ENCODE data around the gene CLK2. TPM values are rescaled to one million over a fixed set of nuclear protein-coding genes. Genes with fewer than 3 reads are reported as not detected.

Gene CLK2
- total RNA-seq, 1 experiment from 2014 or later: 72.6 TPM

GRCh38 chr1:155301342-155301841 is 28.1 kb upstream of the CLK2 start, which contains the start of gene PKLR:
Gene PKLR (minus strand): TSS chr1:155301438. CDS start chr1:155301395, 43 bp downstream.
- Histone ChIP-seq H3K79me2 (ENCODE audit: insufficient read depth, low read length) (no peaks in the 10 kb centered on the region), H3K36me3 (ENCODE audit: control insufficient read depth in 1 of 2, insufficient read depth in 2 of 2, low read length in 2 of 2) (no peaks in the 10 kb centered on the region), H3K9me3 (ENCODE audit: control insufficient read depth in 1 of 2, insufficient read depth in 1 of 2, low read depth in 1 of 2, low read length in 2 of 2) (no peaks in the 10 kb centered on the region), H3K9ac (ENCODE audit: low read length) (no peak within 1 kb of the TSS), H3K4me1 (ENCODE audit: control insufficient read depth in 1 of 2, insufficient read depth in 2 of 2, low read length in 2 of 2) (peaks cover 0 to 7% of the 10 kb centered on the region in 2 experiments; a peak in 3 of 4 replicates), H4K20me1 (ENCODE audit: insufficient read depth) (no peaks in the 10 kb centered on the region), H3K27ac (ENCODE audit: low read depth, low read length) (no peak within 1 kb of the TSS), H2AFZ (ENCODE audit: low read depth, low read length, poor library complexity, severe bottlenecking) (no peak within 1 kb of the TSS), H3K4me3 (replicated peaks in 1 of 2; ENCODE audit: low read depth in 1 of 2, low read length in 2 of 2) (no peak within 1 kb of the TSS), H3K27me3 (ENCODE audit: insufficient read depth, low read length) (no peaks in the 10 kb centered on the region), H3K9me2 (ENCODE audit: insufficient read depth) (no peaks in the 10 kb centered on the region), H3K4me2 (ENCODE audit: low read length) (no peak within 1 kb of the TSS)
- RAD21 ChIA-PET (ENCODE audit: low non-redundant PET in 1 of 2, low total read pairs in 2 of 2, uncharacterized antibody in 2 of 2, unreplicated experiment in 2 of 2): interaction anchor here in 1 of 2 experiments (0.7 kb wide), 1 partner anchor 343 kb away, joined by 3 read pairs; no protein-coding TSS in a partner anchor
- TF ChIP-seq POLR2AphosphoS5 (IDR thresholded peaks at IDR 0.05; ENCODE audit: low read depth, low read length): no peak
- no peak for TF ChIP-seq SRF (IDR thresholded peaks at IDR 0.05; ENCODE audit: low read depth)
- TF ChIP-seq CEBPB (IDR thresholded peaks at IDR 0.05; ENCODE audit: low read depth): no peak
- TF ChIP-seq, protein P1, sequence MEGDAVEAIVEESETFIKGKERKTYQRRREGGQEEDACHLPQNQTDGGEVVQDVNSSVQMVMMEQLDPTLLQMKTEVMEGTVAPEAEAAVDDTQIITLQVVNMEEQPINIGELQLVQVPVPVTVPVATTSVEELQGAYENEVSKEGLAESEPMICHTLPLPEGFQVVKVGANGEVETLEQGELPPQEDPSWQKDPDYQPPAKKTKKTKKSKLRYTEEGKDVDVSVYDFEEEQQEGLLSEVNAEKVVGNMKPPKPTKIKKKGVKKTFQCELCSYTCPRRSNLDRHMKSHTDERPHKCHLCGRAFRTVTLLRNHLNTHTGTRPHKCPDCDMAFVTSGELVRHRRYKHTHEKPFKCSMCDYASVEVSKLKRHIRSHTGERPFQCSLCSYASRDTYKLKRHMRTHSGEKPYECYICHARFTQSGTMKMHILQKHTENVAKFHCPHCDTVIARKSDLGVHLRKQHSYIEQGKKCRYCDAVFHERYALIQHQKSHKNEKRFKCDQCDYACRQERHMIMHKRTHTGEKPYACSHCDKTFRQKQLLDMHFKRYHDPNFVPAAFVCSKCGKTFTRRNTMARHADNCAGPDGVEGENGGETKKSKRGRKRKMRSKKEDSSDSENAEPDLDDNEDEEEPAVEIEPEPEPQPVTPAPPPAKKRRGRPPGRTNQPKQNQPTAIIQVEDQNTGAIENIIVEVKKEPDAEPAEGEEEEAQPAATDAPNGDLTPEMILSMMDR (IDR thresholded peaks at IDR 0.05 in 2 of 3, conservative IDR thresholded peaks at IDR 0.05 in 1 of 3; ENCODE audit: borderline replicate concordance in 1 of 3, insufficient read depth in 1 of 3, low read depth in 2 of 3, low read length in 2 of 3): no peak
- no peak for TF ChIP-seq ZNF274 (IDR thresholded peaks at IDR 0.05; ENCODE audit: low read depth, low read length)
- DNase-seq (ENCODE audit: low read depth, low spot score): no peak
- intact Hi-C loops (cut with micrococcal nuclease): no loop called here
- ATAC-seq: no peak
- POLR2A ChIA-PET: no interaction called here
- no TSS peak for BruUV-seq (replicated peaks)
- CTCF ChIA-PET: no interaction called here

DNA sequence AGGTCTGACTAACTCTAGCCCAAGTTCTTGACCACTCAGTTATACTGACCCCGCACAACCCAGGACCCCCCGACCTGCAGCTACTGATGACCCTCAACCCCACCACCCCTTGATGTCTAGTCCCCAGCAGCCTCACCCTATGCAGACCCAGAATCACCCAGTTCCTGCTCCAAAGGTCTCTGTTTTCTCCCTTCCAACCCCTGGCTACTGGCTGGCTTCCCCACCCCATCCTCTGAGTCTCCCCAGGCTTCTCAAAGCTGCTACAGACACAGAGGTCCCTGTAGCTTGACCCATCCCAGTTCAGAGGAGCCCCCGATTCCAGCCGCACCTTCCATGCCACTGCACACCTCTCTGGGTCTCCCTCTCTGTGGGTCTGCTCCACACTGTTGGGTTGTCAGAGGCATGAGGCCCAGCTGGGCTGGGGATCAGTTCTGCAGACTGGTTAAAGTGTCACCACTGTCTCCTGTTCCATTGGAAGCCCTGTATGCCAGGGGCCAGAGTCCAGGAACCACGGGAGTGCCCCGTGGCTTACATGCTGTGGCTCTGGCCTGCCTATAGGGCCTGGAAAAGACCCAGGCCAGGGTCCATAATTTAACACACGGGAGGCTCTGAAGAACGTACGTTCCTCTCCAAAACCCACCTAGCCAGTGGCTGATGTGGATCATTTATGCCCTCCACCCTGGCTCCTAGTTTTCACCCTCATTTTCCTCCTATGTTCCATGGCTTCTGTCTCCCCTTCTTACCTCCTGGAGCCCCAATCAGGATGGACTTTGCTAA is 27.4 kb upstream of the CLK2 start:
- no peaks in the 10 kb centered on the region for H4K20me1 ChIP-seq (ENCODE audit: insufficient read depth)
- H3K4me1 ChIP-seq (ENCODE audit: control insufficient read depth in 1 of 2, insufficient read depth in 2 of 2, low read length in 2 of 2): peaks cover 0 to 3% of the 10 kb centered on the region in 2 experiments; a peak in 2 of 4 replicates
- H3K9ac ChIP-seq (ENCODE audit: low read length): no peak overlapping the region
- TF ChIP-seq EZH2 (IDR thresholded peaks at IDR 0.05): no peak
- TF ChIP-seq ZFX (IDR thresholded peaks at IDR 0.05): no peak
- no peak for TF ChIP-seq POLR2A (IDR thresholded peaks at IDR 0.05; ENCODE audit: borderline replicate concordance, extremely low read depth, insufficient read depth, insufficient read length)
- TF ChIP-seq ELF1 (IDR thresholded peaks at IDR 0.05; ENCODE audit: borderline replicate concordance, low read depth): no peak
- no peak for TF ChIP-seq SRF (IDR thresholded peaks at IDR 0.05; ENCODE audit: low read depth)
- TF ChIP-seq RAD21 (IDR thresholded peaks at IDR 0.05; ENCODE audit: low read depth): no peak
- TF ChIP-seq CEBPB (IDR thresholded peaks at IDR 0.05; ENCODE audit: low read depth): no peak
- TF ChIP-seq TCF7L2 (IDR thresholded peaks at IDR 0.05; ENCODE audit: borderline replicate concordance, extremely low read depth, insufficient read depth, insufficient read length): no peak
- intact Hi-C loops (cut with micrococcal nuclease): no loop called here
- H3K4me3 ChIP-seq (replicated peaks in 1 of 2; ENCODE audit: low read depth in 1 of 2, low read length in 2 of 2): no peak overlapping the region
- no peaks in the 10 kb centered on the region for H3K36me3 ChIP-seq (ENCODE audit: control insufficient read depth in 1 of 2, insufficient read depth in 2 of 2, low read length in 2 of 2)
- RAD21 ChIA-PET (ENCODE audit: low non-redundant PET in 1 of 2, low total read pairs in 2 of 2, uncharacterized antibody in 2 of 2, unreplicated experiment in 2 of 2): no interaction called here
- CTCF ChIA-PET: no interaction called here
- no TSS peak for BruUV-seq (replicated peaks)
- H3K9me3 ChIP-seq (ENCODE audit: control insufficient read depth in 1 of 2, insufficient read depth in 1 of 2, low read depth in 1 of 2, low read length in 2 of 2): no peaks in the 10 kb centered on the region
- H3K27me3 ChIP-seq (ENCODE audit: insufficient read depth, low read length): no peaks in the 10 kb centered on the region
- no peak for ATAC-seq
- DNase-seq (ENCODE audit: low read depth, low spot score): no peak
- no peak overlapping the region for H2AFZ ChIP-seq (ENCODE audit: low read depth, low read length, poor library complexity, severe bottlenecking)
- no peaks in the 10 kb centered on the region for H3K79me2 ChIP-seq (ENCODE audit: insufficient read depth, low read length)
- H3K27ac ChIP-seq (ENCODE audit: low read depth, low read length): no peak overlapping the region
- no peak overlapping the region for H3K4me2 ChIP-seq (ENCODE audit: low read length)
- H3K9me2 ChIP-seq (ENCODE audit: insufficient read depth): no peaks in the 10 kb centered on the region
- POLR2A ChIA-PET: no interaction called here
